ENCODE results near the gene ROS1. TPM values are rescaled to one million over a fixed set of nuclear protein-coding genes. Genes with fewer than 3 reads are reported as not detected.
"Not testable (repeated sequence)": the region's sequence is repeated elsewhere in the genome, so short reads cannot be mapped to it uniquely, and the experiment has no call there.

Gene ROS1
- total RNA-seq, 1 experiment from 2014 or later, result not detected

- Histone ChIP-seq H3K9ac (ENCODE audit: extremely low read depth, insufficient read length, low read length) (no peak overlapping the region), H3K27ac (ENCODE audit: insufficient read length, low read depth, low read length) (no peak overlapping the region), H3K9me3 (ENCODE audit: control insufficient read depth, low read depth, low read length) (no peaks in the 10 kb centered on the region), H2BK5ac (ENCODE audit: insufficient read length, low read length) (no peak overlapping the region), H3K18ac (ENCODE audit: insufficient read length, low read depth, low read length) (no peak overlapping the region), H3K79me1 (ENCODE audit: insufficient read depth, low read depth, low read length, poor library complexity, severe bottlenecking) (no peaks in the 10 kb centered on the region), H3K27me3 (ENCODE audit: insufficient read depth, low read length) (no peaks in the 10 kb centered on the region), H3K23ac (ENCODE audit: insufficient read length, low read depth, low read length) (no peak overlapping the region), H4K8ac (replicated peaks; ENCODE audit: insufficient read length, low read depth, low read length) (no peak overlapping the region), H4K5ac (ENCODE audit: insufficient read length, low read depth, low read length) (no peak overlapping the region), H3K23me2 (ENCODE audit: insufficient read length, low read depth, low read length, poor library complexity, severe bottlenecking) (no peaks in the 10 kb centered on the region), H2AFZ (ENCODE audit: low read length) (no peak overlapping the region), H3T11ph (ENCODE audit: low read length) (no peak overlapping the region), H3K4ac (ENCODE audit: low read depth, low read length) (no peak overlapping the region), H2BK15ac (ENCODE audit: low read depth, low read length) (no peak overlapping the region), H3K14ac (ENCODE audit: insufficient read depth, low read length) (no peak overlapping the region), H3K4me1 (ENCODE audit: insufficient read depth, low read length) (no peaks in the 10 kb centered on the region), H2BK120ac (ENCODE audit: low read depth, low read length, poor library complexity, severe bottlenecking) (no peak overlapping the region), H4K20me1 (ENCODE audit: control insufficient read depth, insufficient read depth, insufficient read length) (no peaks in the 10 kb centered on the region), H2BK12ac (ENCODE audit: insufficient read length, low read depth, low read length) (no peak overlapping the region), H3K56ac (ENCODE audit: insufficient read length, low read depth, low read length) (no peak overlapping the region), H2AK5ac (ENCODE audit: insufficient read length, low read length) (no peak overlapping the region), H4K91ac (ENCODE audit: insufficient read length, low read depth, low read length) (no peak overlapping the region), H2BK20ac (ENCODE audit: low read depth, low read length, poor library complexity, severe bottlenecking) (no peak overlapping the region), H3K4me2 (ENCODE audit: insufficient read depth, insufficient read length, low read length) (no peak overlapping the region), H3K79me2 (ENCODE audit: insufficient read depth, low read length) (no peaks in the 10 kb centered on the region)
- Mint-ChIP-seq H3K4me3 (no peak overlapping the region), H3K36me3 (ENCODE audit: insufficient read depth in 1 of 3, low read depth in 3 of 3) (no peaks in the 10 kb centered on the region), H3K27me3 (ENCODE audit: low read depth) (peaks cover 4% of the 10 kb centered on the region), H3K9me3 (no peaks in the 10 kb centered on the region), H3K4me1 (no peaks in the 10 kb centered on the region), H3K27ac (no peak overlapping the region)
- TF ChIP-seq CTCF (conservative IDR thresholded peaks at IDR 0.05), result no peak
- no peak for DNase-seq
- no CpG with 5 or more reads among the region's 2 CpGs for whole genome bisulfite sequencing (ENCODE audit: extremely low coverage, insufficient read length, low lambda C conversion rate)
These were observed 172.0 kb downstream of the ROS1 start for GRCh38 chr6:117253785-117254184.

- not testable (repeated sequence) for H4K91ac ChIP-seq (ENCODE audit: insufficient read length, low read depth, low read length); H3K56ac ChIP-seq (ENCODE audit: insufficient read length, low read depth, low read length); H3K27me3 ChIP-seq (ENCODE audit: insufficient read depth, low read length); H4K5ac ChIP-seq (ENCODE audit: insufficient read length, low read depth, low read length); H2BK15ac ChIP-seq (ENCODE audit: low read depth, low read length); H3K4ac ChIP-seq (ENCODE audit: low read depth, low read length); H3K18ac ChIP-seq (ENCODE audit: insufficient read length, low read depth, low read length); H3K36me3 Mint-ChIP-seq (ENCODE audit: insufficient read depth in 1 of 3, low read depth in 3 of 3); H2BK20ac ChIP-seq (ENCODE audit: low read depth, low read length, poor library complexity, severe bottlenecking); H3K4me2 ChIP-seq (ENCODE audit: insufficient read depth, insufficient read length, low read length); H2BK12ac ChIP-seq (ENCODE audit: insufficient read length, low read depth, low read length); H2BK120ac ChIP-seq (ENCODE audit: low read depth, low read length, poor library complexity, severe bottlenecking); H3K79me1 ChIP-seq (ENCODE audit: insufficient read depth, low read depth, low read length, poor library complexity, severe bottlenecking); H3K4me1 Mint-ChIP-seq; H2AK5ac ChIP-seq (ENCODE audit: insufficient read length, low read length); H2BK5ac ChIP-seq (ENCODE audit: insufficient read length, low read length); H3K27me3 Mint-ChIP-seq (ENCODE audit: low read depth); H3K9me3 Mint-ChIP-seq; H3K27ac ChIP-seq (ENCODE audit: insufficient read length, low read depth, low read length); H4K20me1 ChIP-seq (ENCODE audit: control insufficient read depth, insufficient read depth, insufficient read length); H3K9ac ChIP-seq (ENCODE audit: extremely low read depth, insufficient read length, low read length); H3K79me2 ChIP-seq (ENCODE audit: insufficient read depth, low read length); H4K8ac ChIP-seq (replicated peaks; ENCODE audit: insufficient read length, low read depth, low read length); H3K14ac ChIP-seq (ENCODE audit: insufficient read depth, low read length); H3K9me3 ChIP-seq (ENCODE audit: control insufficient read depth, low read depth, low read length); H3T11ph ChIP-seq (ENCODE audit: low read length); H3K4me1 ChIP-seq (ENCODE audit: insufficient read depth, low read length); H3K23ac ChIP-seq (ENCODE audit: insufficient read length, low read depth, low read length); H2AFZ ChIP-seq (ENCODE audit: low read length); H3K23me2 ChIP-seq (ENCODE audit: insufficient read length, low read depth, low read length, poor library complexity, severe bottlenecking)
- no CpG with 5 or more reads among the region's 20 CpGs for WGBS (ENCODE audit: extremely low coverage, insufficient read length, low lambda C conversion rate)
- Mint-ChIP-seq H3K4me3 (peak overlapping the region; percentile 79 to 81), H3K27ac (peak overlapping the region in 2 of 3 experiments; percentile 59 to 93; a peak in 3 of 7 replicates)
- peak; percentile 59 for DNase-seq
These were observed 180.8 kb downstream of the ROS1 start for GRCh38 chr6:117244979-117245378.
